T-helper 17 cell (primary cell): ENCODE measurements around the gene MFAP4. TPM values are rescaled to one million over a fixed set of nuclear protein-coding genes. Genes with fewer than 3 reads are reported as not detected.
A peak's percentile ranks its signal among the peaks of the same experiment; 100 is the strongest.

Experiments
- ATAC-seq: fragments of 150-1000 bp; cut with Tn5 transposase; 2 replicates; pipeline ENCODE4 v1.10.0; 2021; ENCODE audit warnings: mild to moderate bottlenecking, moderate library complexity
- DNase-seq, 3 donors: peaks; one replicate each; pipeline versions ENCODE4 v3.0.0 to v3.0.0-alpha.2; 2020 to 2021
- H3K9me3 ChIP-seq: one replicate; pipeline ENCODE4 v1.7.0; 2013; ENCODE audit warnings: low read length, mild to moderate bottlenecking; ENCODE audit not compliant: control insufficient read depth, poor library complexity, severe bottlenecking
- H3K27ac Mint-ChIP-seq: one replicate; pipeline ENCODE4 v1.8.0; 2022; ENCODE audit warnings: mild to moderate bottlenecking, moderate library complexity, mixed read lengths
- H3K27me3 Mint-ChIP-seq: one replicate; pipeline ENCODE4 v1.8.0; 2022; ENCODE audit warnings: mixed read lengths
- H3K36me3 Mint-ChIP-seq: one replicate; pipeline ENCODE4 v1.8.0; 2022; ENCODE audit warnings: low read depth, mixed read lengths
- H3K4me1 Mint-ChIP-seq: one replicate; pipeline ENCODE4 v1.8.0; 2022; ENCODE audit warnings: mild to moderate bottlenecking, mixed read lengths
- H3K4me3 Mint-ChIP-seq: one replicate; pipeline ENCODE4 v1.8.0; 2022; ENCODE audit warnings: mild to moderate bottlenecking, moderate library complexity, mixed read lengths
- total RNA-seq, 4 donors: library from RNA in 2 of 4; stranded (reverse) in 2 of 4; gene quantifications; one replicate each; pipeline ENCODE4 v1.2.3 and lab custom pipeline; 2022 to 2026

Gene MFAP4
- total RNA-seq, 2 donors from 2014 or later, result not detected

DNA sequence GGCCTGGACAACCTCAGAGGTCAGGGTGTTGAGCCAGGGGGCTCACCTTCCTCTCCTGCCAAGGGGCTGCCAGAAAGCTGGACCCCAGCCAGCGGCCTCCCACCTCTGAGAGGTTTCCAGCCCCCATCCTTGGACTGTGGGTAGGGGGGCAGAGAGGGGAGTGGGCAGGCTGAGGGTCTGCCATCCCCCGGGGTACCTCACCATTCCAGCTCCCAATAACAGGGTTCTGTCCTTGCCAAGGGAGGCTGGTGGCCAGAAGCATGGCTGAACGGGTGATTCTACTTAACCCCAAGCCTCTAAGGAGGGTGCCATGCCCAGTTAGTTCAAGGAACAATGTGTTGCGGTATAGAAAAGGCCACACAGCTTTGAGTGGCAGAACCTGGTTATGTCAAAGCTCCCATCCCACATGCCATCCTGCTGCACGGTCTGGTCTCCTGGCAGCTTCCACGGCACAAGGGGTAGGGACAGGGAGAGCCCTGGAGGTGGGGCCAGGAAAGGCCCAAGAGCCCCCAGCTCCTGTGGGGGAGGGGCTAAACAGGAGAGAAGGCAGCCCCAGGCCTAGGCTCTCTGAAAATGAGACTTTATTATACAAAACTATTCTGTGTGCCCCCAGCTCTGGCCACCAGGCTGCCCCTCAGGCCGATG is 44.3 kb downstream of the MFAP4 start:
- Mint-ChIP-seq H3K27ac (no peak overlapping the region), H3K4me1 (peaks cover 8% of the 10 kb centered on the region), H3K27me3 (peaks cover 28% of the 10 kb centered on the region), H3K36me3 (peaks cover 6% of the 10 kb centered on the region), H3K4me3 (no peak overlapping the region)
- H3K9me3 ChIP-seq, result no peaks in the 10 kb centered on the region
- DNase-seq, result no peak
- ATAC-seq, result no peak

DNA sequence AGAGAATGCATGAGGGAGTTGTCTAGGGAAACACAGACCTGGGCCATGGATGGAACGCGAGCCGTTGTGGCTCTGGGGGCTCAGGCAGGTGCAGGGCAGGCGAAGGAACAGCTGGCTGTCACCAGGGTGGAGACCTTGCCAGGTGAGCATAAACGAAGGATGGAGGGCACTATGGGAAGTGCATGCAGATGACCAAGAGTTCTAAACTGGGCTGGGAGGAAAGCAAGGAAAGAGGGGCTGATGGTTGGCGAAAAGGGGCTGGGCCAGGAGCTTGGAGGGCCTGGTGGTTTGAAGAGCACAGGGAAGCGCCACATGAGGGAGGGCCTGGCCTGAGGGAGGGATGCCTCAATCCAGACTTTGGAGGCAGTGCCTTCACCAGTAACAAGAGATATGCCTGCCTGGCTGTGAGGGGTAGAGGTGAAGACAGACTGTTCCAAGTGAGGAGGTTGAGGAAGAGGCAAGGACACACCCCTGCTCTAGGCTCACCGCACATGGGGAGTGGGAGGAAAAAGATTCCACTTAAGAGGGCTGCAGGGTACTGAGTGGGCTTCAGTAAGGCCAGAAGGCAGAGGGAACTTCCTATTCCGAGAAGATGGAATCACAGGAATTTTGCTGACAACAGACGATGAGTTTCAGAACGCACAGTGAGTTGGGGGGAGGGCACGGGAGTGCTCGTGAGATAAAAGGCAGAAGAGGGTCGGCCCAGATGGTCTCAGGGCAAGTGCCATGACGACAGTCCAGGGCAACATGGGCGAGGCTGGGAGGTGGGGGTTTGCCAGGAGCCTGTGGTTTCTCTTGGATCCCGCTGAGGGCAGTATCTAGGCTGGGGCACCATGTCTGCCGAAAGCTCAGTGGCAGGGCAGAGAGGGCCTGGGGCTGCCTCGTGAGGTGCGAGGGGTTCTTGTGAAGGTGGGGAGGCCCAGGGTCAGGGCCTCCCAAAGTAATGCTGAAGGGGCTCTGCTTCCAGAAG is 45.1 kb downstream of the MFAP4 start:
- Mint-ChIP-seq H3K4me3 (no peak overlapping the region), H3K36me3 (peaks cover 6% of the 10 kb centered on the region), H3K27me3 (peaks cover 32% of the 10 kb centered on the region), H3K27ac (no peak overlapping the region), H3K4me1 (peaks cover 10% of the 10 kb centered on the region)
- no peak for ATAC-seq
- DNase-seq, result no peak
- H3K9me3 ChIP-seq, result no peaks in the 10 kb centered on the region

DNA sequence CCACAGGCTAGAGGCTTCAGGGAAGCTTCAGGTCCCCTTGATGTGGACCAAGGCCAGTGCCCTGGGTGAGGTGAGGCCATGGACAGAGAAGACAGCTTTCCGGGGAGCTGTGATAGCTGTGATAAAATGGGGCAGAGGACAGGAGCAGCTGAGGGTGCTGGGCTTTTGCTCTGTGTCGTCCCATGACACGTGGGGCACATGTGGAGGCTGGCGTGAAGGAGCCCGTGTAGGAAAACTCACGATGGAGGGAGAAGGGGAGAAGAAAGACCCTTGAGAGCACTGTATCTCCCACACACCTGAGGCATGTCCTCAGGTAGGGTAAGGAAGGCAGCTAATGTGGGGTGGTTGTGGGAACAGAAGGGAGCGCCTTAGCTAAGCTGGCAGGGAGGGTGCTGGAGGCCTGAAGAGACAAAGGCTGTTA is 45.8 kb downstream of the MFAP4 start:
- peaks cover 6% of the 10 kb centered on the region for H3K36me3 Mint-ChIP-seq
- ATAC-seq (no peak), DNase-seq (no peak)
- peaks cover 10% of the 10 kb centered on the region for H3K4me1 Mint-ChIP-seq
- H3K27me3 Mint-ChIP-seq, result peaks cover 30% of the 10 kb centered on the region
- H3K9me3 ChIP-seq, result no peaks in the 10 kb centered on the region
- H3K4me3 Mint-ChIP-seq, result no peak overlapping the region
- no peak overlapping the region for H3K27ac Mint-ChIP-seq

GRCh38 chr17:19339341-19339815 is 47.6 kb downstream of the MFAP4 start:
- H3K4me1 Mint-ChIP-seq, result peaks cover 10% of the 10 kb centered on the region
- no peak for DNase-seq

GRCh38 chr17:19338031-19338990 is 48.7 kb downstream of the MFAP4 start:
- no peaks in the 10 kb centered on the region for H3K9me3 ChIP-seq
- DNase-seq, result peak; percentile 44 to 60 (median 48)
- H3K4me3 Mint-ChIP-seq, result no peak overlapping the region
- peaks cover 10% of the 10 kb centered on the region for H3K4me1 Mint-ChIP-seq
- ATAC-seq, result peak; percentile 97
- peaks cover 34% of the 10 kb centered on the region for H3K27me3 Mint-ChIP-seq
- H3K27ac Mint-ChIP-seq, result no peak overlapping the region
- H3K36me3 Mint-ChIP-seq, result peaks cover 6% of the 10 kb centered on the region

More at GRCh38 chr17:19339341-19339815, 47.6 kb downstream of the MFAP4 start:
- Mint-ChIP-seq H3K36me3 (peaks cover 6% of the 10 kb centered on the region), H3K4me3 (no peak overlapping the region), H3K27me3 (peaks cover 34% of the 10 kb centered on the region), H3K27ac (no peak overlapping the region)
- no peaks in the 10 kb centered on the region for H3K9me3 ChIP-seq
- ATAC-seq, result no peak

DNA sequence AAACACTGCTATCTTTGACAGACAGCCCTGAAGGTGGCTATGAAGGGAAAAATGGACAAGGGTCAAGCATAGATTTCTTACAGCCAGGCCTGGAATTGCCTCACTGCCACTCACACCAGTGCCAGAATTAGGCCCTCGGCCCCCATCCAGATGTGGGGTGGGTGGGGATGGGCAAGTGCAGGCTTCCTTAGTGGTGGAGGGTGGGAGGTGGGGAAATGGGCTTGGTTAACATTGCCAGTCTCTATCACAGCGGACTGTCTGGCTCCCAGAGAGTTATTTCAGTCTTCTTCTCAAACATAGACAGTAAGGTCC is 49.3 kb downstream of the MFAP4 start:
- Mint-ChIP-seq H3K4me3 (no peak overlapping the region), H3K27ac (no peak overlapping the region), H3K4me1 (peaks cover 11% of the 10 kb centered on the region), H3K27me3 (peaks cover 34% of the 10 kb centered on the region), H3K36me3 (peaks cover 6% of the 10 kb centered on the region)
- DNase-seq, result no peak
- no peaks in the 10 kb centered on the region for H3K9me3 ChIP-seq
- ATAC-seq, result no peak

GRCh38 chr17:19336938-19337711 is 49.9 kb downstream of the MFAP4 start:
- H3K27me3 Mint-ChIP-seq, result peaks cover 33% of the 10 kb centered on the region
- H3K27ac Mint-ChIP-seq, result no peak overlapping the region
- no peak overlapping the region for H3K4me3 Mint-ChIP-seq
- H3K9me3 ChIP-seq, result no peaks in the 10 kb centered on the region
- peaks cover 13% of the 10 kb centered on the region for H3K4me1 Mint-ChIP-seq
- ATAC-seq (no peak), DNase-seq (no peak)
- H3K36me3 Mint-ChIP-seq, result peaks cover 6% of the 10 kb centered on the region

DNA sequence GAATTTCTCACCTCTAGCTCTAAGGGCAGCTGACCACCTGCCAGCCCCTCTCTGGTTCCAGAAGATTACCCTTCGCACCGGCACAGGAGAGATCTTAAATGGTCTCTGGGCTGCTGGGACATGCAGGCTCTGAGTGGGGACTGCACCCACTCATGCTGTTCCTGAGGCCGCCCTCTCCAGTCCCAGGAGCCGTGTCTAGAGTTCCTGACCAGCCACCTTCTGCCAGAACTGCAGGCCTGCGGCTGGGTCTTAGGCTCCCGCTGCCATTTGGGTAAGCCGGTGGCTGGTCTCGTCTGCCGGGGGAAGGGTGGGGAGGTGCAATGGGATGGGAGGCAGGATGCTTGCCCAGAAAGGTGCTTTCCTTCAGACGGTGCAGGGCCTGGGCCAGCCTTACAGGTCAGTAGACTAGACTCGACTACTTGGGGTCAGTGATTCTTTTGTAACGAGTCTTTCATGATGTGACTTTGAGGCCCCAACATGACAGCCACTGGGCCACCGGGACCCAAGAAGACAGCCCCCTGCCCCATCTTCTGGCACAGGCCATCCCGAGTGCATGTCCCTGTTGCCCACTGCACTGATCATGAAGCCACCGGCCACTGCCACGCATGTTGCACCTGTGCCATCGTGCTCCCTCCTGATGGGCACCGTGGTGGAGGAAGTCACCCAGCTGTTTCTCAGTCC is 50.9 kb downstream of the MFAP4 start:
- no peak overlapping the region for H3K4me3 Mint-ChIP-seq
- H3K9me3 ChIP-seq, result no peaks in the 10 kb centered on the region
- no peaks in the 10 kb centered on the region for H3K36me3 Mint-ChIP-seq
- no peak overlapping the region for H3K27ac Mint-ChIP-seq
- peaks cover 6% of the 10 kb centered on the region for H3K4me1 Mint-ChIP-seq
- ATAC-seq (no peak), DNase-seq (no peak)
- H3K27me3 Mint-ChIP-seq, result peaks cover 22% of the 10 kb centered on the region

DNA sequence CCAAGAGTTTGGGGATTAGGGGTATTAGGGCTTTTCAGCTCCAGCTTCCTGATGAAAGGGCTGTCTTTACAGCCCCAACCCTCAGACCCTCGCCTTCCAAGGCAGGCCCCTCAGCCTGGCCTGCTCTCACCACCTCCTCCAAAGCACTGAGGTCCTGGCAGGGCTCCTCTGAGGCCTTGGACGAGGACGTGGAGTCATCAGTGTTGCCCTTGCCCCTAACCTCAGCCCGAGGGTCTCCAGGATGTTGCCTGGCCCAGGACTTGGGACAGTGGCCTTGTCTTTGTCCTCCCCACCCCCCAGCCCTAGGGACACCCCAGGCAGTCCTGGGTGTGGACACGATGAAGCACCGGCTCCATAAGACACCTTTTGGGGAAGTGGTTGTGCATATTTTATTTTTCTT is 52.7 kb downstream of the MFAP4 start:
- H3K36me3 Mint-ChIP-seq, result no peaks in the 10 kb centered on the region
- H3K27me3 Mint-ChIP-seq, result peaks cover 25% of the 10 kb centered on the region
- H3K4me3 Mint-ChIP-seq, result no peak overlapping the region
- no peaks in the 10 kb centered on the region for H3K9me3 ChIP-seq
- DNase-seq, result no peak
- no peak overlapping the region for H3K27ac Mint-ChIP-seq
- ATAC-seq, result no peak
- peaks cover 6% of the 10 kb centered on the region for H3K4me1 Mint-ChIP-seq

- ATAC-seq, result no peak
- H3K9me3 ChIP-seq, result no peaks in the 10 kb centered on the region
- Mint-ChIP-seq H3K4me1 (peaks cover 6% of the 10 kb centered on the region), H3K27ac (no peak overlapping the region), H3K27me3 (peaks cover 21% of the 10 kb centered on the region), H3K36me3 (no peaks in the 10 kb centered on the region), H3K4me3 (no peak overlapping the region)
- no peak for DNase-seq
Observed at GRCh38 chr17:19333736-19334290, 53.2 kb downstream of the MFAP4 start.
